Measurements from ENCODE around the gene MTMR2.

- TF ChIP-seq CTCF (IDR thresholded peaks at IDR 0.05) (no peak), POLR2A (IDR thresholded peaks at IDR 0.05) (no peak)
Measured at GRCh38 chr11:95931916-95932315, 8.0 kb upstream of the MTMR2 start.
